Stimulated activated CD4-positive, alpha-beta T cell treated with anti-CD3 and anti-CD28 coated beads, Interleukin-1b, Interleukin-23, amount 100 ng/mL, for 24 hours (primary cell): Measurements from ENCODE around the gene SH2D1B.

Source experiments
- DNase-seq, 4 experiments: peaks; one replicate each; pipeline ENCODE4 v3.0.0-alpha.2; 2020; ENCODE audit warnings: low read depth in 4 of 4, low spot score in 1 of 4

SH2D1B gene

GRCh38 chr1:162398999-162399580 lies 12.8 kb downstream of the SH2D1B start:
- no peak for DNase-seq

DNA sequence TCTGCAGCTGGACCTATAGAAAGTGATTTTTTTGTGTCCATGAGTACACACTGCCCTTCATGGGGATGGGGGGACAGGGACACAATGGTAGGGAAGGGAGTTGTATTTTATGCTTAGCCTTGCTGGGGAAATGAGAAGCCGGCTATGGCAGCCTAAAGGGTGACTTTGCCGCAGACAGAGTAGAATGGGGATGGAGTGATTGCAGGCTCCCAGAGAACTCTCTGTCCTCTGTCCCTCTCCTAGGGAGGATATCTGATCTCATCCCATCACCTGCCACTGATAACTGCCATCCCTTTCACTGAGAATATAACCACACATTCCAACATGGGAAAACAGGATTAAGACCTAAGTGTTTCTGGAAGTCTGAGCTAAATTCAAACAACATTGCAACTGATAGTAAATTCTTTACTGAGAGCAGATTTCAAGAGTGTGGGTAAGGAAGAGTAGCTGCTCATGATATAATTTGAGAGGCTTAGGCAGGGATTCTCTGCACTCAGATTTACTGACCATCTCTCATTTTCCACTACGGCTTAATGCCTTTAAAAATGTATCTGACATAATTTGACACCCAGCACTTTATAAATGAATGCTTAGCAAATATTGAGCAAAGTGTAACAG lies 13.9 kb downstream of the SH2D1B start:
- no peak for DNase-seq

- no peak for DNase-seq
Measured at GRCh38 chr1:162397039-162397448, 14.9 kb downstream of the SH2D1B start.

GRCh38 chr1:162396201-162396906 lies 15.6 kb downstream of the SH2D1B start:
- DNase-seq = no peak

DNA sequence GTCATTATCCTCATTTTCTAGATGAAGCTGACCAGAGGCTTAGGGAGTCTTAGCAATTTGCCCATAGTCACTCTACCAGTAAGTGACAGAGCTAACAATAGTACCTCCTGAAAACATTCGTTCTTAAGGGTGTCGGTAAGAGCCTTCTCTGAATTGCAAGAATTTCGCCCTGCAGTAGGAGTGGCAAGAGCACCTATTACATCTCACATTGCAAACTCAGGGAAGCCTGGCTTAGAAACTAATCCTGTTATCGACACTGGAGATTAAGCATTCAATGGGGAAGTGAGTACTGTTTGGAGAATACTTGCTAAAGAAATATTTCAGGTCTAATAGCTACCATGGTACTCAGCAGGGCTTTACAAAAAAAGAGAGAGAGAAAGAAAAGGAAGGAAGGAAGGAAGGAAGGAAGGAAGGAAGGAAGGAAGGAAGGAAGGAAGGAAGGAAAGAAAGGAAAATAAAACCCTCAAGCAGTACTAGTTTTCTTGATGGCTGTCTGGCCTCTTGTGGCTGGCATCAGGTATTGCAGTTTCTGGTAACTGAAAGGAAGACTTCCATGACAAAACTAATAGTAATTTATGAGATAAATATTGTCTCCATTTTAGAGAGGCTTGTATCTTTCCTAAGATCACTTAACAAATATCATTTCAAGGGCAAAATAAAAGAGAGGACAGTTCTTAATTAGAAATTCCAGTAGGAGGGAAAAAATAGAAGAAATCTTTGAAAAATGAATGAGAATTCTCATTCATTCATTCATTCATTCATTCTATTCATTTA lies 20.0 kb downstream of the SH2D1B start:
- DNase-seq = no peak

DNA sequence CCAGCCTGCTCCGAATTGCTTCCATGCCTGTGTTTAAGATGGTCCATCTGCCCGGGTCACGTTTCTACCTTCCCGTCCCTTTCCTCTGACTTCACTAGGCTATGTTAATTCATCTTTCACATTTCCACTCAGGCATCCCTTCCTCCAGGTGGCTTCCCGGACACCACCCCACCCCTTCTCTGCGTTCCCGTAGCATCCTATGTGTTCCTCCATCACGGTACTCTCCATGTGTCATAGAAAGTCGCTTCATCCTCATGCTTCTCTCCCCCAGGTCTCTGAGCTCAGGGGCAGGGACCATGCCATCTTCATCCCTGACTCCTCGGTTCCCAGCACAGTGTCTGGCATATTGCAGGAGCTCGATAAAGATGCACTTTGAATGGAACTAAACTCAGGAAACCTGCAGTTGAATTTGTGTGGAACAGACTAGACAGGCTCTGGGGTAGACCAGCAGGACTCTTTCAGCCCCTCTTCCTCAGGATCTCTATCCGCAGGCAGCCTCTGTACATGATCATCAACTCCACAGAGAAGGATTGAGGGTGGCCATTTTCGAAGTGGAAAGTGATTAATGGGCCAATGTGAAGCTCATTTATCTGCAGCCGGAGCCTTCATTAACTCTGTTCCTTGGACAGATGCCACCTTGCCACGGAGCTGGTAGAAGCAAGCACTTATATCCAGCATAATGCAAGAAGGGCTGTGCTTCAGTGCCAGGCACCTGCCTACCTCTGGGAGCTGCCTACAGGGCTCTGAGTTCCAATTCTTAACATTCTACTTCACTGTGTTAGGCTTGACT lies 21.3 kb downstream of the SH2D1B start:
- DNase-seq = no peak

- no peak for DNase-seq
Measured at GRCh38 chr1:162389971-162390370, 22.0 kb downstream of the SH2D1B start.

DNA sequence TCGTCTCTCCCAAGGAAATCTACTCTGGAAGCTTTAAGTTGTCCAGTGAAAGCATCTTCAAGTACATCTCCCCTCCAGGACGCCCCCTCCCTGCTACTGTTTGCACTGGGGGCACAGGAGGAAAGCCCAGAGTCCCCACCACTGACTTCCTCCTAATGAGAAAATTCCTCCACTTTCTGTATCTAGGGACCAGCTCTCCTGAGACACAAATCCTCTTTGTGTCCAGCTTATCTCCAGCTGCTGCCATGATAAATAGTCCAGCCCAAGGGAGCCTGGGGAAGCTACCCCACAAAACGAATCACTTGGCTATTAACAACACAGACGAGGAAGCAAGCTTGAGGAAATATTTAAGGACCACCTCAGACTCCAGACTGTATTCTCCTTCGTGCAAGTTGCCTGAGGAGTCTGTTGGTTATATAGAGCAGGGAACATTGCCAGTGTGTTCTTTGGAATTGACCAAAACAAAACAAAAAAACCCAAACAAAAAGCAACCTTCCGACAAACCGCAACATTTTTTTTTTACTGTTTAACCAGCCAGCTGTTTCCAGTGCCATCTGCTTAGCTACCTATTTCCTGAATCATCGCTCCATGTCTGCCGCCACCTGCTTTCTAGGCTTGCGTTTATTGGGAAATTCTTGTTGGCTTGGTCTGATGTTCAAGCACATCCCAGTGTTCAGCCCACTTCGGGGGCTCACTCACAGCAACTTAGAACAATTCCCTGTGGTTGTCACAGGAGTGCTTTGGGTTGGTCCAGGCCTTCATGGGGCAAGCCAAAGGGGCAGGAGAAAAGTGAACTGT lies 22.7 kb downstream of the SH2D1B start:
- DNase-seq = no peak

DNA sequence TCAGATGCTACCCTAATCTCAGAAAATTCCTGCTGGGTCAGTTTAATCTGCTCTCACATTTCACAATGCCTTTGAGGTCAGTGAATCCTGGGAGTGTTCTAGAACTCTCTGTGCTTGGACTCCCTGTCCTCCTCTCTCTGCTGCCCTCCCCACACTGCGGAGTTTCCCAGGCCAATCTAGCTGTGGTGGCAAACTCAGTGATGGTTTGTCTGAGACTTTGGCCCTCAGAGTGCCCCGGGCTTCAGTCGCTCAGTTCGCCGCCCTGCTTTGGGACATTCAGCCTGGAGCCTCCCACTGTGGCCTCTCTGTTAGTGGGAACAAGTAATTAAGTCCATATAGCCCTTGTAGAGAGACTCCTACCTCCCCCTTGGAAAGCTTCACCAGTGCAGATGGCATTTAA lies 23.3 kb downstream of the SH2D1B start:
- DNase-seq = no peak

- DNase-seq = no peak
Measured at GRCh38 chr1:162388083-162388594, 23.8 kb downstream of the SH2D1B start.

DNA sequence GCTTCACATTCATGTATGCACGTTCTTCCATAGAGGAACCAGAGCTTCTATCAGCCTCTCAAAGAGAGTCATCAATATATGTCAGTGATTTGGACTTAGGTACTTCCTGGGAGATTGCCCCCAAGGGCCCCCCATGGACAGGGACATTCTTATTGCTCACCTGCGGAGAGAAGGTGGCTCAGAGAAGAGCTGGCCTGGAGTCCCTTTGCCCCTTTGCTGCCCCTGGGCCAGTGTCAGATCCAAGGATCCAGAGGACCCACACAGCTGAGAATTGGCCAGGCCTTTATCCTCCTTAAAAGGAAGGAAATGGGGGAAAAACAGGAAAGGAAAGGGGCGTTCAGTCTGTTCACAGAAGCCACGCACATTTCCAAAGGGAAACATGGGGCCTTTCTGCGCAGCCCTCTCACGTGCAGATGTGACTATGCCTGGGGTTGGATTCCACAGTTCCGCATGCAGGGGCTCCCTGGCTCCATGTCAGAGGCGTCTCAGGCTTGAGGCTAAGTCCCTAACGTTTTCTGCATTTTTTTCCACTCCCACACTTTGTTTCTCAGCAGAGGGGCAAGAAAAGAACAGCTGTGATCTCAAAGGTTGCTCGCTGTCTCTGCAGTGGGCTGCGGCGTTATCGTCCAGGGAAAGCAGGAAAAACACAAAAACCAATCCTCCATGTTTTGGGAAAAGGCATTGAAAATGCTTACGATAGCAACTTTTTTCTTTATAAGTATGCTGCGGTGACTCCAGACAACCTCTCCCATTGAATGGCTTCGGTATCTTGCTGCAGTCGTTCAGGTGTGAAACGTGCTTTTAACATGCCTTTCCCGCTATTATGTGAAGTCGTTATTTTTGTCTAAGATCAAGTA lies 24.5 kb downstream of the SH2D1B start:
- no peak for DNase-seq

- no peak for DNase-seq
Measured at GRCh38 chr1:162386292-162387225, 25.4 kb downstream of the SH2D1B start.

- no peak for DNase-seq
Measured at GRCh38 chr1:162385702-162386101, 26.2 kb downstream of the SH2D1B start.

DNA sequence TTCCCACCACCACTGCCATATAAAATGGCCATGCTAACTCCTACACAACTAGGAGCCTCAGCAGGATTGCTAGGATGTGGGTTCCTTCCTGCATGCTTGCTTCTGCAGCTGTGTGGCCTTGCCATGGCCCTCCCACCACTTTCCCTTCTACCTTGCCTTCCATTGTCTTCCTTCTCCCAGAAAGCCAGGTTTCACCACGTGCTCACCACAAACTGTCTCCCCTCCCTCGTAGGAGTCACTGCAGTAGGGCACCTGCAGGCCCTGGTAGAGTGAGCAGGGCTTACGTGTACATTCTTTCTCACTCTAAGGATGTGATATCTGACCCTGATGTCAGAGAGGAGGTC lies 26.7 kb downstream of the SH2D1B start:
- DNase-seq = no peak

DNA sequence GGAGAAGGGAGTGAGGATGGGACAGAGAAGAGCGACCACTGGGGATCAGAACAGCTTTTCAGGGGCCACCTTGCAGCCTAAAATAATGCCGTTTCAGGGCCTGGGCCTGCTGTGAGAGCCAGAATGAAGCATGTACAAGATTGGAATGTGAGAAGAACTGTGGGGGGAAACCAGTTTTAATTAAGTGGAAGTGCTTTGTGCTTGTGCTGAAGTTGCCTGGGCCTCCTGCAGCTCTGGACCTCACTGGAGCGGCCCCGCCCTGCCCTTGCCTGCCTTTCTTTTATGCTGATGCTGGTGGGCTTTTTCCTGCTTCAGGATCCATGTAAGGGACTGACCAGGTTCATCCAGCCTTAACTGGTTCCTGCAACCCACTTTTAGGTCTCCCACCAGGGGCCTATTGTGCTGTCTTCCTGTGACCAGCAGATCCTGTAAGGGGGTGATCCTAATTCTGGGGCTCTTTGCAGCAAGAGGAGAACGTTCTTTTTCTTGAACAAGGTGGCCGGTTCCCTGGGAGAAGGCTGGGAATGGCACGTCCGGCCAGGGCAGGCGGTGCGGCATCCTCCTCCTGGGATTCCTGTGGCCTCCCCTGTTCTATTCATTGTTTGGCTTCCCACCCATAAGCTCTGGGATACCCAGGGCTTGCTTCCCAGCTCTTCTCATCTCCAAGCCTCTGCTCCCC lies 27.2 kb downstream of the SH2D1B start:
- no peak for DNase-seq

GRCh38 chr1:162384116-162384515 lies 27.8 kb downstream of the SH2D1B start:
- DNase-seq = no peak

DNA sequence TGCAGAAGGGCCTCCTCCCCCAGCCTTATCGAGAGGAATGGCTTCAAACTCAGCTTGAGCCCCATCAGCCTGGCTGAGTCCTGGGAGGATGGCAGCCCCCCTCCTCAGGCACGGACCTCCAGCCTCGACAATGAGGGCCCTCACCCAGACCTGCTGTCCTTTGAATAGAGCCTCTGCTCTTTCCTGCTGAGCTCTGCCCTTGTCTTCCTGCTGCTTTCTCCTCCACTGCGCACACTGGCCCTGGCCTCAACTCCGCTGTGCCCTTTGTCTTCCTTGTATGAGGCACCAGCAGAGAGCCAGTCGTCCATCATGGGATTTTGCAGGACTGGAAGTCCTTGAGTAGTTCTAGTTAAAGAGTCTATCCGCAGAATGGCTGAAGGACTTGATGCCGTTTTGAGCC lies 28.4 kb downstream of the SH2D1B start:
- DNase-seq = no peak

- DNase-seq = no peak
Measured at GRCh38 chr1:162383091-162383490, 28.8 kb downstream of the SH2D1B start.
